Measurements from ENCODE around the gene EXOSC7. TPM values are rescaled to one million over a fixed set of nuclear protein-coding genes. Genes with fewer than 3 reads are reported as not detected.
"Not testable (repeated sequence)": the region's sequence is repeated elsewhere in the genome, so short reads cannot be mapped to it uniquely, and the experiment has no call there.

Gene EXOSC7
- total RNA-seq, 1 donor from 2014 or later, result 93.0 TPM

GRCh38 chr3:44961888-44962287 lies 14.2 kb upstream of the EXOSC7 start:
- no peak for DNase-seq (ENCODE audit: low read depth)

GRCh38 chr3:44962621-44963393 lies 13.2 kb upstream of the EXOSC7 start:
- DNase-seq (ENCODE audit: low read depth), result no peak

- no peak for DNase-seq (ENCODE audit: low read depth)
Measured at GRCh38 chr3:44963571-44964325, 12.3 kb upstream of the EXOSC7 start.

GRCh38 chr3:44965165-44965564 lies 10.9 kb upstream of the EXOSC7 start:
- DNase-seq (ENCODE audit: low read depth), result no peak

- no peak for DNase-seq (ENCODE audit: low read depth)
Measured at GRCh38 chr3:44966795-44967278, 9.2 kb upstream of the EXOSC7 start.

GRCh38 chr3:44968447-44968858 lies 7.6 kb upstream of the EXOSC7 start:
- no peak for DNase-seq (ENCODE audit: low read depth)

- DNase-seq (ENCODE audit: low read depth), result no peak
Measured at GRCh38 chr3:44969154-44969827, 6.8 kb upstream of the EXOSC7 start.

GRCh38 chr3:44969828-44970179 lies 6.2 kb upstream of the EXOSC7 start:
- DNase-seq (ENCODE audit: low read depth), result no peak

- DNase-seq (ENCODE audit: low read depth), result no peak
Measured at GRCh38 chr3:44970926-44971490, 5.0 kb upstream of the EXOSC7 start.

- no peak for DNase-seq (ENCODE audit: low read depth)
Measured at GRCh38 chr3:44974416-44974815, 1.6 kb upstream of the EXOSC7 start.

GRCh38 chr3:44981220-44981619 lies 5.2 kb downstream of the EXOSC7 start:
- DNase-seq (ENCODE audit: low read depth), result no peak

- no peak for DNase-seq (ENCODE audit: low read depth)
Measured at GRCh38 chr3:44981751-44982150, 5.7 kb downstream of the EXOSC7 start.

GRCh38 chr3:44982817-44983216 lies 6.8 kb downstream of the EXOSC7 start:
- no peak for DNase-seq (ENCODE audit: low read depth)

GRCh38 chr3:44983484-44983941 lies 7.5 kb downstream of the EXOSC7 start:
- DNase-seq (ENCODE audit: low read depth), result peak; percentile 85

GRCh38 chr3:44984335-44984734 lies 8.3 kb downstream of the EXOSC7 start:
- DNase-seq (ENCODE audit: low read depth), result no peak

- not testable (repeated sequence) for DNase-seq (ENCODE audit: low read depth)
Measured at GRCh38 chr3:44986330-44986729, 10.3 kb downstream of the EXOSC7 start.

- DNase-seq (ENCODE audit: low read depth), result no peak
Measured at GRCh38 chr3:44987332-44987731, 11.3 kb downstream of the EXOSC7 start.

- no peak for DNase-seq (ENCODE audit: low read depth)
Measured at GRCh38 chr3:44988073-44988472, 12.0 kb downstream of the EXOSC7 start.

- DNase-seq (ENCODE audit: low read depth), result no peak
Measured at GRCh38 chr3:44989141-44989540, 13.1 kb downstream of the EXOSC7 start.

- no peak for DNase-seq (ENCODE audit: low read depth)
Measured at GRCh38 chr3:44989636-44990373, 13.8 kb downstream of the EXOSC7 start.

- DNase-seq (ENCODE audit: low read depth), result peak; percentile 40
Measured at GRCh38 chr3:44991326-44991725, 15.3 kb downstream of the EXOSC7 start.
